Caco-2 (cell line): Measurements from ENCODE around the gene MEG3. TPM values are rescaled to one million over a fixed set of nuclear protein-coding genes. Genes with fewer than 3 reads are reported as not detected.
A peak's percentile ranks its signal among the peaks of the same experiment; 100 is the strongest.

Source experiments
- BruUV-seq: library from RNA; stranded (reverse); fragments of 400-500 nt; replicated peaks from 2 replicates; lab custom pipeline; 2021; lab: Mats Ljungman, UMichigan
- CTCF ChIA-PET: fragments of 300-600 bp; sonication (Branson Sonifier 250); formaldehyde crosslinking; loops from one replicate; lab custom pipeline; 2022; ENCODE audit warnings: antibody characterized with exemption; lab: Charles Lee
- POLR2A ChIA-PET: fragments of 300-600 bp; sonication (Branson Sonifier 250); formaldehyde crosslinking; loops from one replicate; lab custom pipeline; 2022; ENCODE audit warnings: antibody characterized with exemption; lab: Charles Lee
- DNase-seq, 2 experiments: peaks; one replicate each; pipeline versions ENCODE4 v3.0.0 to v3.0.0-alpha.2; 2020 to 2022
- H3K27me3 ChIP-seq: replicated peaks from 2 replicates; pipeline ENCODE4 v1.6.0; 2011; ENCODE audit warnings: low read length; ENCODE audit not compliant: control insufficient read depth, insufficient read depth
- H3K36me3 ChIP-seq: 2 replicates; pipeline ENCODE4 v1.5.1; 2011; ENCODE audit warnings: low read length; ENCODE audit not compliant: control insufficient read depth, insufficient read depth
- H3K4me1 ChIP-seq: fragments of 250-450 bp; sonication (Bioruptor Pico); 2 replicates; pipeline ENCODE4 v1.5.1; 2020; ENCODE audit warnings: mild to moderate bottlenecking
- H3K4me3 ChIP-seq: 2 replicates; pipeline ENCODE4 v1.5.1; 2011; ENCODE audit warnings: low read depth, mild to moderate bottlenecking, control low read depth, low read length
- H3K9me3 ChIP-seq: fragments of 250-450 bp; sonication (Bioruptor Pico); 2 replicates; pipeline ENCODE4 v1.5.1; 2020; ENCODE audit warnings: mild to moderate bottlenecking, moderate library complexity
- H3K27ac Mint-ChIP-seq: one replicate; pipeline ENCODE4 v1.8.0; 2022; ENCODE audit warnings: mixed read lengths; ENCODE audit not compliant: unreplicated experiment
- H3K27me3 Mint-ChIP-seq: one replicate; pipeline ENCODE4 v1.8.0; 2022; ENCODE audit warnings: mixed read lengths; ENCODE audit not compliant: insufficient read depth, unreplicated experiment
- H3K36me3 Mint-ChIP-seq: one replicate; pipeline ENCODE4 v1.8.0; 2022; ENCODE audit warnings: mild to moderate bottlenecking, mixed read lengths; ENCODE audit not compliant: insufficient read depth, unreplicated experiment
- H3K4me1 Mint-ChIP-seq: one replicate; pipeline ENCODE4 v1.8.0; 2022; ENCODE audit warnings: low read depth, mixed read lengths; ENCODE audit not compliant: unreplicated experiment
- H3K4me3 Mint-ChIP-seq: one replicate; pipeline ENCODE4 v1.8.0; 2022; ENCODE audit warnings: mild to moderate bottlenecking, moderate library complexity, mixed read lengths; ENCODE audit not compliant: unreplicated experiment
- H3K9me3 Mint-ChIP-seq: one replicate; pipeline ENCODE4 v1.8.0; 2022; ENCODE audit warnings: mixed read lengths; ENCODE audit not compliant: unreplicated experiment
- CTCF ChIP-seq, 2 experiments: fragments of 200-600 bp in 1 of 2; IDR thresholded peaks; 1 replicate in 1 of 2; 2 replicates in 1 of 2; pipeline versions ENCODE4 v1.5.1 to v1.8.0; 2011 to 2022; ENCODE audit warnings: antibody characterized with exemption in 1 of 2, control low read depth in 1 of 2, inconsistent platforms in 1 of 2, low read depth in 1 of 2, low read length in 1 of 2, mild to moderate bottlenecking in 1 of 2, moderate library complexity in 1 of 2; ENCODE audit not compliant: insufficient read depth in 1 of 2, severe bottlenecking in 1 of 2, unreplicated experiment in 1 of 2
- intact Hi-C: fragments of 100-400 bp; cut with micrococcal nuclease; formaldehyde crosslinking; loops from one replicate; pipeline ENCODE4 v1.10.0; 2022; ENCODE audit not compliant: unreplicated experiment
- total RNA-seq: library from RNA; stranded (reverse); gene quantifications from 2 replicates; pipeline ENCODE4 v1.2.3, GENCODE V29; 2022

Gene MEG3
- total RNA-seq, 1 experiment from 2014 or later: not detected

- BruUV-seq: no TSS peak
- intact Hi-C loops: no loop called here
- Histone ChIP-seq H3K4me1 (no peaks in the 10 kb centered on the region), H3K36me3 (no peaks in the 10 kb centered on the region), H3K27me3 (no peaks in the 10 kb centered on the region), H3K9me3 (no peaks in the 10 kb centered on the region), H3K4me3 (no peak overlapping the region)
- ChIA-PET CTCF (no interaction called here), POLR2A (no interaction called here)
- no peak for TF ChIP-seq CTCF (IDR thresholded peaks at IDR 0.05; ENCODE audit: insufficient read depth in 1 of 2, low read depth in 1 of 2, low read length in 1 of 2, severe bottlenecking in 1 of 2, unreplicated experiment in 1 of 2)
- peaks cover 3% of the 10 kb centered on the region for H3K27me3 Mint-ChIP-seq
- no peaks in the 10 kb centered on the region for H3K9me3 Mint-ChIP-seq
- peak in 1 of 2 experiments; percentile 15 for DNase-seq
- no peak overlapping the region for H3K4me3 Mint-ChIP-seq
- no peaks in the 10 kb centered on the region for H3K36me3 Mint-ChIP-seq
- H3K27ac Mint-ChIP-seq: no peak overlapping the region
- no peaks in the 10 kb centered on the region for H3K4me1 Mint-ChIP-seq
Observed at GRCh38 chr14:100784523-100785337, 41.2 kb upstream of the MEG3 start.

GRCh38 chr14:100785338-100785615 is 40.6 kb upstream of the MEG3 start:
- no peaks in the 10 kb centered on the region for H3K9me3 Mint-ChIP-seq
- H3K4me1 ChIP-seq: no peaks in the 10 kb centered on the region
- H3K9me3 ChIP-seq: no peaks in the 10 kb centered on the region
- ChIA-PET POLR2A (no interaction called here), CTCF (no interaction called here)
- no peak for DNase-seq
- H3K36me3 Mint-ChIP-seq: no peaks in the 10 kb centered on the region
- no peak overlapping the region for H3K4me3 Mint-ChIP-seq
- peaks cover under 1% of the 10 kb centered on the region for H3K27me3 Mint-ChIP-seq
- H3K4me3 ChIP-seq: no peak overlapping the region
- intact Hi-C loops: no loop called here
- no peaks in the 10 kb centered on the region for H3K4me1 Mint-ChIP-seq
- no peaks in the 10 kb centered on the region for H3K36me3 ChIP-seq
- H3K27me3 ChIP-seq: no peaks in the 10 kb centered on the region
- BruUV-seq: no TSS peak
- no peak overlapping the region for H3K27ac Mint-ChIP-seq
- TF ChIP-seq CTCF (IDR thresholded peaks at IDR 0.05; ENCODE audit: insufficient read depth in 1 of 2, low read depth in 1 of 2, low read length in 1 of 2, severe bottlenecking in 1 of 2, unreplicated experiment in 1 of 2): no peak

GRCh38 chr14:100785626-100786025 is 40.3 kb upstream of the MEG3 start:
- TF ChIP-seq CTCF (IDR thresholded peaks at IDR 0.05; ENCODE audit: insufficient read depth in 1 of 2, low read depth in 1 of 2, low read length in 1 of 2, severe bottlenecking in 1 of 2, unreplicated experiment in 1 of 2): no peak
- Mint-ChIP-seq H3K27me3 (no peaks in the 10 kb centered on the region), H3K36me3 (no peaks in the 10 kb centered on the region), H3K9me3 (no peaks in the 10 kb centered on the region), H3K27ac (no peak overlapping the region), H3K4me3 (no peak overlapping the region), H3K4me1 (no peaks in the 10 kb centered on the region)
- intact Hi-C loops: no loop called here
- ChIA-PET POLR2A (no interaction called here), CTCF (no interaction called here)
- no peaks in the 10 kb centered on the region for H3K36me3 ChIP-seq
- H3K9me3 ChIP-seq: no peaks in the 10 kb centered on the region
- BruUV-seq: no TSS peak
- H3K4me1 ChIP-seq: no peaks in the 10 kb centered on the region
- no peaks in the 10 kb centered on the region for H3K27me3 ChIP-seq
- DNase-seq: no peak
- no peak overlapping the region for H3K4me3 ChIP-seq
